Left ventricle myocardium superior (tissue), 1 donor: ENCODE results near the gene KNOP1. TPM values are rescaled to one million over a fixed set of nuclear protein-coding genes. Genes with fewer than 3 reads are reported as not detected.
"Not testable (repeated sequence)": the region's sequence is repeated elsewhere in the genome, so short reads cannot be mapped to it uniquely, and the experiment has no call there.

Experiments used
- ATAC-seq: fragments of 200-7000 bp; cut with Tn5 transposase; one replicate; pipeline ENCODE4 v1.9.1; 2020; ENCODE audit warnings: mild to moderate bottlenecking, moderate library complexity
- DNase-seq: peaks from one replicate; pipeline ENCODE4 v3.0.0-alpha.2; 2020
- intact Hi-C: fragments of 100-400 bp; cut with micrococcal nuclease; formaldehyde crosslinking; loops from one replicate; pipeline ENCODE4 v1.11.0; 2022
- total RNA-seq: library from RNA; stranded (reverse); fragmentation: NEBNext Ultra II Directional; extraction: Animal tissue kit (Norgen Biotek cat#: 25700); gene quantifications from one replicate; pipeline ENCODE4 v1.2.1, GENCODE V29; 2021
- donor health status: DM: no; HTN: yes; CAD: no; lungs with severe emphysema.

The KNOP1 gene
- total RNA-seq, 1 donor from 2014 or later, result 9.0 TPM

DNA sequence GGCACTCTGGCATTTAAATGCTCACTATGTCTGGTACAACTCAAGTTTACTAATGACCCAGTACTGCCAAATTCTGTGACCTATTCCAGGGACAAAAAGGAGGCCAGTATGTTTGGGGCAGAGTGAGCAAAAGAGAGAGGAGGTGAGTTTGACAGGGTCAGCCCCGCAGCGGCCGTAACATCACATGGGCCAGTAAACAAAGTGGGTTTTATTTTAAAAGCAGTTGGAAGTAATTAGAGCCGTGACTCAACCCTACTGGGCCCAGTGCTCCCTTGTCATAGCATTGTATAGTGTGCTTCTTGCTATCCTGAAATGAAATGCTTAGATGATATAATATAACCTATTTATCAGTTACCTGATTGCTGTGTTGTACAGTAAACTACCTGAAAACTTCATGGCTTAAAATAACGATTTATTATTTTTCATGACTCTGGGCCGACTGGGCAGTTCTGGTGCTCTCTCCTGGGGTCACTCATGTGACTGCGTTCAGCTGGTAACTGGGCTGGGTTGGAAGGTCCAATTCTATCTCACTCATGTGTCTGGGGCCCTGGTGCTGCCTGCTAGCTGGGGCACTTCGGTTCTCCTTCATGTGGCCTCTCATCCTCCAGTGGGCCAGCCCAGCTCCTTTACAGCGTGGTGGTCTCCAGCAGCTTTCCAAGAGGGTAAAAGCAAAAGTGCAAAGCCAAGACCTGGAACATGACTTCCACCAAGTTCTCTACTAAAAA lies 27.4 kb upstream of the KNOP1 start:
- no peak for DNase-seq
- ATAC-seq, result no peak

DNA sequence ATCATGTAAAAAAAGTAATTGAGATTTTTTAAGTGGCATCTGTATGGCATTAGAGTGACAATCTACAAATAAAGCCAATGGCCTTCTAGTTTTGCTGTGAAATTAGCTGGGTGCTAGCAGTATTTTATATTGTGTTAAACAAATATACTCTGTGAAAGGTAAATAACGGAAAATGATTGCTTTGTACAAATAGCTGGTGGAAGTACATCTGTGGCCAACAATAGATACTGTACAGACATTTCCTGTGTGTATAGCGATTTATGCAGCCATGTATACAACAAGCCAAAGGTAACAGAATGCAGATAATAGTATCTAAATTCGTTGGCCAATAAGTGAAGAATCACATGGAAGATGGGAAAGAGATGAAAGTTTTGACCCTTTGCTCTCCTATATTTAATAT lies 26.6 kb upstream of the KNOP1 start:
- no peak for DNase-seq
- ATAC-seq, result no peak
- intact Hi-C loops, result no loop called here

More for the DNA sequence above, 27.4 kb upstream of the KNOP1 start:
- intact Hi-C loops, result no loop called here

DNA sequence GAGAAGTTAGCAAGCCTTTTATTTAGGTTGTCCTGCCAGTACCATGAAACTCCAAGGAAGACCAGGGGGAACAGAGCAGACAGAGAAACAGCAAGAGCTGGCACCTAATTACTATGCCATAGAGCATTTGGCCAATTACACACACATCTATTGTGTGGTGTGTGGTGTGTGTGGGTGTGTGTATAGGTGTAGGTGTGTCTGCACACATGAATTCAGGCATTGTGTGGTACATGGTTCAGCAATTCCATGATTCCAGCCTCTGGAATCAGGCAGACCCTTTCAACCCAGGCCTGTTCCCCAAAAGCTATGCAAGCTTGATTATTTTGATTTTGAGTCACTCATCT lies 25.8 kb upstream of the KNOP1 start:
- DNase-seq (no peak), ATAC-seq (no peak)
- intact Hi-C loops, result no loop called here

DNA sequence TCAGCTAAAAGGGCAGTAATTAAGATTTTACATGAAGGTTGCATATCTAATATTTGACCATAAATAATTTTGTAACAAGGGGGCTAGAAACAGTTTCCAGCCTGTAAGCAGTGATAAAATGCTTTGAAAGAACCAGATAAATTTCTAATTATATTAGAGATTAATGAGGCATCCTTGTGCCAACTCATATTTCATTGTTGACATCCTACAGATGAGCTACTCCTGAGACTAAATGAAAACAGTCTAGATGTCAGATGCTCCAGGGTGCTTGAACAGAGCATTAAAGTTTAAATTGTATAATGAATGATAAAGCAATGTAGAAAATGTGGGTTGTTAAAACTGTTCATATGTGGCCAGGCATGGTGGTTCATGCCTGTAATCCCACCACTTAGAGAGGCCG lies 23.3 kb upstream of the KNOP1 start:
- DNase-seq (no peak), ATAC-seq (no peak)
- intact Hi-C loops, result no loop called here

DNA sequence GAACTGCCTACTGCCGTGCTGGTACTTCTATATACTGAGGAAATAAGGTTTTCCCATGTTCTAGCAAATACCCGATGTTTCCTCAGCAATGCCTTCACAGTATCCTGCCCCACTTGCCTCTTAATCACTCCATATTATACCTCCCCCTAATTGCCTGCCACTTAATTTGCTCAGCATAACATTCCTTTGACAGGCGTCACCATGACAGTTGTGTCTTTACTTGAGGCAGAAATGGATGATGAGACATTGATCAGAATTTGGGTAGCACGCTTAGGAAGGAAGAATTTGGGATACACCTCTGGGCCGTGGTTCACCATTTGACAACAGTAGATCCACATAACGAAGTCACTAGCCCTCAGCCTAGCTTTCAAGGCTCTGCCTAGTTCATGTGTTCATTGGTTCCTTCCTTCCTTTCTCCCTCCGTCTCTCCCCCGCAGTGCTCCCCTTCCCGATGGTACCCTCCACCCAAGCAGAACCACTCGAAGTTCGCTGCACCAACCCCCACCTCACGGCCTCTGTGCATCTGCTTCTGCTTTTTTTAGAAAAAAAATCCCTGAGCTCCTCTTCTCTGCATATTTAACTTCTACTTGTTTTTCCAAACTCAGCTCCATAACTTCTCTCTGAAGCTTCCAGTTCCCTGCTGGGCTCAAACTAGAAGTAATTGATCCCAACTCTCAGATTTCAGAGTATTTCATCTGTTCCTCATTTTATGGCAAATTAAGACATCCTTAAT lies 19.4 kb upstream of the KNOP1 start:
- intact Hi-C loops, result no loop called here
- ATAC-seq, result peak; percentile 31
- DNase-seq, result no peak

DNA sequence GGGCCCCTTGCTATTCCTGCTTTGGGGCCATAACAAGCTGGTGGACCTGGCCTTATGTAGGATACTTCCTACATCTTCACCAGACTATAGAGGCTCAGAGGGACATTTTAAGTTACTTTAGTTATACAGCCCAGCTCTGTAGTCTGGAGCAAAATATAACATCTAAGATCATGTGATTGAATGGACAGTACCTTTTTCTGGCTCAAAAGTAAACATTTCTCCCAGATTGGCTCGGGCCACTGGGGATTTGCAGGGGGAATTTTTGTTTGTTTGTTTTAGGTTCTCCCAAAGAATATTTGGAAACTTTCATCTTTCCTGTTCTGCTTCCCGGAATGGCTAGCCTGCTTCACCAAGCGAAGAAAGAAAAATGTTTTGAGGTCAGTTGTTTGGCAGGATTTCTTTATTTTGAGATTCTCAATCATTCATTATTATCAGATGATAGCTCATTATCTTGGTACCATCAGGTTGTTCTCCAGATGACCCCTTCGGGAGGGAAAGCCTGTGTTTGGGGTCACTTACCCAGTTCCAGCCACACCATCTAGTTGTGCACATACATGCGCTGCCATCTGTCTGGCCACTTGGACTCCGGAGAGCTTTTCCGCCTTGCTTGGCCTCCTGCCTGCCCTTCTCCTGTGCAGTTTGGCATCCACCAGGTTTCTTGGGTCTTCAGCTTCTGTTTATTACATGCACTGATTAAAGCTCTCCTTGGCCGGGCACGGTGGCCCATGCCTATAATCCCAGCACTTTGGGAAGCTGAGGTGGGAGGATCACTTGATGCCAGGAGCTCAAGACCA lies 17.2 kb upstream of the KNOP1 start:
- ATAC-seq (peak; percentile 71), DNase-seq (peak; percentile 56)
- intact Hi-C loops, result no loop called here

DNA sequence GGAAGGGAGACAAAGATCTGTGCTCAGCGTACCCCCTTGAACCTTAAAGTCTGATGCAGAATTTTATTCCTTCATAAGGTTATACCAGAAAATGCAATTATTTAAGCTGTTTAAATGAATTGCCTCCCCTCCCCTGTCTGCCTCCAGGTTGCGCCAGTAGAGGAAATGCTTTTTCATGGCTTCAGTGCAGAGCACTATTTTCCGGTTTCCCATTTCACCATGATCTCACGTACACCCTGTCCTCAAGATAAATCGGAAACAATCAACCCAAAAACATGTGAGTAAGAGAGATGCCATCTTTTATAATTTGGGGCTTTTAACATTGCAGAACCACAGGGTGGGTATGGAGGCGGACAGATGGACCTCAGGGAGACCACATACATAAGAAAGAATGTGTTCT lies 15.5 kb upstream of the KNOP1 start:
- no peak for ATAC-seq
- intact Hi-C loops, result no loop called here
- DNase-seq, result no peak

DNA sequence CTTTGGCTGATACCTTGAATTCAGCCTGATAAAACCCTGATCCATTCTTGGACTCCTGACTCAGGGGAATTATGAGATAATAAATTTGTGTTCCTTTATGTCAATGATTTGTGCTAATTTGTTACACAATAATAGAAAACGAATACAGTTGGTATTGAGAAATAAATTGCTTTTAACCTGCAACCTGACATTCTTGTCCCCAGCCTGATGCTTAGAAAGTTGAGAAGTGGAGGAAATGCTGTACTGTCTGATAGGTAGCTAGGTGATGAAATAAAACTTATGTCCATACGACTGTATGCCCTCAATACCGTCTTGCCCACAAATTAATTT lies 10.6 kb upstream of the KNOP1 start:
- intact Hi-C loops, result no loop called here
- ATAC-seq (no peak), DNase-seq (no peak)

DNA sequence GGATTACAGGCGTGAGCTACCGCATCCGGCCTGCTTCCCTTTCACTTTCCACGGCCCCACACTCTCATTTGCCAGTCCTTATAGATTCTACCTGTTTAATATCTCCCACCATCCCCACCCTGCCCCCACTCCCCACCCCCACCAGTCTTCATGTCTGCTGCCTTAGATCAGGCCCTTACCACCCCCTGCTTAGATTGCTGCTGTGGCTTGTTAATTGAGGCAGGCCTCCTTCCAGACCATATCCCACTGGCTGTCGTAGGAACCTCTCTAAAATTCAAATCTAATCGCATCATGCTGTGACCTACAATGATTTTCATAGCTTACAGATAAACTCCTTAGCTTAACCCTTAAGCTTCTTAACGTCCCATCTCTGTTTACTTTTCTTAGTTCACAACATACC lies 5.0 kb upstream of the KNOP1 start:
- ATAC-seq (no peak), DNase-seq (no peak)
- intact Hi-C loops, result no loop called here

DNA sequence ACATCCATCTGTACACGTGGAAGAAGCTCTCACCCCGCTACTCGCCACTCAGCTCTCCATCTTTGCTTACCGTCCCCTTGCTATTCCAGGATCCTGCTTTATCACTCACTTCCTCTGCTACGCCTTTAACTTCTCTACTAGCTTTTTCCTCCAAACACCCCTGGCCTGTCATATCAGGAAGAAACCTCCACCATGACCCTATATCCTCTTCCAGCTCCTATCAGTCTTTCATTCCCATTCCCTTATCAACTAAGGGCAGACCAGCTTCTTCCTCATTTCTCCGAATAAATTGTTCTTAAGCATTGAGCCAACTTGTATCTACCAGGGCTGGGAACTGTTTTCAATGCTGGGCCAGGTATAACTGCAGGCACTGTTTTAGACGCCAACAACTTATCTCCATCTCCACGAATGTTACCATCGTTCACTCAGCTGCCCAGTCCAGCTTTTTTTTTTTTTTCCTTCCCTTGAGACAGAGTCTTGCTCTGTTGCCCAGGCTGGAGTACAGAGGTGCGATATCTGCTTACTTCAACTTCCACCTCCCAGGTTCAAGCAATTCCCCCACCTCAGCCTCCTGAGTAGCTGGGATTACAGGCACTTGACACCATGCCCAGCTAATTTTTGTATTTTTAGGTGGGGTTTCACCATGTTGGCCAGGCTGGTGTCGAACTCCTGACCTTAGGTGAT lies 4.4 kb upstream of the KNOP1 start:
- ATAC-seq, result no peak
- DNase-seq, result no peak
- intact Hi-C loops, result no loop called here

DNA sequence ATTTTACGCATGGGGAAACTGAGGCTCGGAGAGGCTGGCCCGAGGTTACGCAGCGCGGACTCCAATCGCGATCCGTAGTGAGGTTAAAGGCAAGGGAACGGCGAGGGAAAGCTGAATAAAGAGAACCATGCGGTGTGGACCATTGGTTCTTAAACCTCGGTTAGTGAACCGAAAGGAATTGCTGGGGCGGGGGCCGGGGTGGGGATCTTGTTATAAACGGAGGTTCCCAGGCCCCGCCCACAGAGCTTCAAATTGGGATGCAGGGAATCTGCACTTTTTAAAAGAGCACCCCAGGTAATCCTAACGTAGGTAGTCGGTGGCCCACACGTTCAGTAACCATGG lies 568 bp upstream of the KNOP1 start:
- no peak for DNase-seq
- intact Hi-C loops, result no loop called here
- no peak for ATAC-seq

DNA sequence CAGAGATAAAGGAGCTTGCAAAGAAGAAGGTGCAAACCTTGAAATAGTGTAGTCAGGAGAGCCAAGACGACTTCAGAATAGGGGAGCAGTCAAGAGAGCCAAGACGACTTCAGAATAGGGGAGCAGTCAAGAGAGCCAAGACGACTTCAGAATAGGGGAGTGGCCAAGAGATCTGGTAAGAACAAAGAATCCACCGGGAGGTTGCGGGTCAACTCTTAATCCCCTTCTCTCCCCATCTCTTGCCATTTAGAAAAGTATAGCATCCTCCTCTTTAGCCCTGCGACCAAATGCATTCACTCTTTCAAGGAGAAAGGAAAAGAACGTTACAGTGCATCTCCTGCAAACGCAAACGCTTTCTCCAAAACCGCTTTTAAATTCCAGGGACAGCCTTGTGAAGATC lies 713 bp downstream of the KNOP1 start:
- DNase-seq, result no peak
- intact Hi-C loops, result no loop called here
- no peak for ATAC-seq

DNA sequence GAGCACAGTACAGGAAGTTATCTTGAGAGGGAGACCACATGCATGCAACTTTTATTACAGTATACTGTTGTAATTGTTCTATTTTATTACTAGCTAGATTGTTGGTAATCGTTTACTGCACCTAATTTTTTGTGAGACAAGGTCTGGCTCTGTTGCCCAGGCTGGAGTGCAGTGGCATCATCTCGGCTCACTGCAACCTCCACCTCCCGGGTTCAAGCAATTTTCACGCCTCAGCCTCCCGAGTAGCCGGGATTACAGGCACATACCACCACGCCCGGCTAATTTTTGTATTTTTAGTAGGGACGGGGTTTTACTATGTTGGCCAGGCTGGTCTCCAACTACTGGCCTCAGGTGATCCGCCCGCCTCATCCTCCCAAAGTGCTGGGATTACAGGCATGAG lies 1.3 kb downstream of the KNOP1 start:
- ATAC-seq, DNase-seq, intact Hi-C loops: not testable (repeated sequence)

DNA sequence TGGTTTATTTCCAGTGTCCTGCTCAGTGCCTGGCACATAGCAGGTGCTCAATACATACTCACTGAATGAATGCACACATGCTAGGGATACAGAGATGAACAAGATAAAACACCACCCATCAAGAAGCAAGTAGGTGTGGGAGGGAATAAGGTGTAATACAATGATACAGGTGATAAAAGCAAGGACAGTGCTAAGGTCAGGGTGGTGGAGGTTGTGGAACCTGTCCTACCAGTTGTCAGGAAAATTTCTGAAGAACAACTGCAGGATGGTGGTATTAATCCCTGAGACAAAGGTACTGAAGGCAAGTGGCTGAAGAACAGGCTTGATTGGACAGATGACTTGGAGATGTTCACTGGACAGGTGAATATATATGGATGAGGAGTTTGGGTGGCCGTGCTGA lies 1.8 kb downstream of the KNOP1 start:
- ATAC-seq, result no peak
- intact Hi-C loops, result no loop called here

DNA sequence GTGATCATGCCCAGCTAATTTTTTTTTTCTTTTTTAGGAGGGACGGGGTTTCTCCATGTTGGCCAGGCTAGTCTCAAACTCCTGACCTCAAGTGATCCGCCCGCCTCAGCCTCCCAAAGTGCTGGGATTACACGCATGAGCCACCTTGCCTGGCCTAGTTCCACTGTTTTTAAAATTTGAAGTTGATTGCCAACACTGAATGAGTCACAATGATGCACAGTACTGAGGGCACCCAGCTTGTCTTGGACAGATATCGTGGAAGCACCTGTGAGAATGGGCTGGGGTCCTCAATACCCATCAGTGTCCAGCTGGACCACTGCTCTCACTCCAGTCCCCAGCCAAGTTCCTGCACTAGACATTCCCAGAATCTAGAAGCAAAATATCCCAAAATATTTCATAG lies 2.5 kb downstream of the KNOP1 start:
- DNase-seq (no peak), ATAC-seq (no peak)
- intact Hi-C loops, result no loop called here

More for the DNA sequence above, 1.8 kb downstream of the KNOP1 start:
- no peak for DNase-seq

DNA sequence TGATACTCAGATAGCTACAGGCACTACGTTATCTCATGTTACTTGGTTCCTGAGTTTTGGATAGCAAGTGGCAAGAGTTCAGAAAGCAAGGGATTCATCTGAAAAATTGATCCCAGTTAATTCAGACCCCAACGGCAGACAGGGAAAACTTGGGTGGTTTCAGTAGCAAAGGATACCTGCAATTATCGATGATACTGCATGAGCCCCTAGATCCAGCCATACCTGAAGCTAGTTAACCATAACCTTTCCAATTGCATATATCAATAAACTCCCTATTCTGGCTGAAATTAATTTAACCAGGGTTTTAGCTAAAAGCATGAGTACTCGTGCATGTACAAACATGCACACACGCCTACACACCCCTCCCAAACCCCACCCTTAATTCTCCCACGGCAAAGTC lies 4.3 kb downstream of the KNOP1 start:
- no peak for ATAC-seq
- intact Hi-C loops, result no loop called here
- no peak for DNase-seq

DNA sequence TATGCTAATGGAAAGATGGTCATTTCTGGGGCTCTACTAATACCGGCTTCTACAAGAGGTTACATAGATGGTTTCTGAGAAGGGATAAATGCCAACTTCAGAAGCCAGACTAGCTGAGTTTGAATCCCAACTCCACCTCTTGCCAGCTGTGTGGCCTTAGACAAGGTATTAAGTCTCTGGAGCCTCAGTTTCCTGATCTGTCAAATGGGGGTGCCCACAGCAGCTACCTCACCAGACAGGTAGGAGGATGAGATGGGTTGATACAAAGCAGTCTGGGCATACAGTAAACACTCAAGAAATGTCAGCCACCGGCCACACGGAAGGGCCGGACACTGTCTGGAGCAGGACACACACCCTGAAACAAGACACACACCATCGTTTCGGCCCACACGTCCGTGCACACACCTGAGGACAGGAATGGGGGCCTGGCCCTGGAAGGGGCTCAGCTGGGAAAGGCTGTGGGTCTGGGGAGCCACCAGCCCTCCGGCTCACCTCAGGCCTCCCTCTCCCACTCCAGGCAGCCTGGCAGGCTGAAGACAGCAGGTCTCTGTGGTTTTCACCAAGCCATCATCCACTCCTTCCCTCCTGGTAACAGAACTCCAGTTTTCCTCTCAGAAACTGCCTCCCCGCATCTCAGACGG lies 5.5 kb downstream of the KNOP1 start:
- no peak for DNase-seq
- intact Hi-C loops, result no loop called here

DNA sequence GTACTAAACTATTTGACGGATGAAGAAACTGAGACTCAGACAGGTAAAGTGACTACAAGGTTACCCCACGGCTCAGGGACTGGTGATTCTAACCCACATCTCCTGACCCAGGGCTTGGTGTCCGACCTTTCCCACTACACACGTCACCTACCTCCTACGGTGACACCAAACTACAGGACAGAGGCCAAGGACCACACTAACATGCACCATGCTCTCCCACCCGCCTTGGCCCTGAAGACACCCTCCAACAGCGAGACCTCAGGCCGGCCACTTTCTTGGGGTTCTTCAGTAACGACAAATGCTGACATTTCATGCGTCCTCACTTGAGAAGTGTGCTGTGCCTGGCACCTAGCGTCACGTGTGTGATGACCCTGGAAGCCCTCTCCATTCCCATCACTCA lies 6.4 kb downstream of the KNOP1 start:
- intact Hi-C loops, result no loop called here

More for the DNA sequence above, 5.5 kb downstream of the KNOP1 start:
- ATAC-seq, result no peak

DNA sequence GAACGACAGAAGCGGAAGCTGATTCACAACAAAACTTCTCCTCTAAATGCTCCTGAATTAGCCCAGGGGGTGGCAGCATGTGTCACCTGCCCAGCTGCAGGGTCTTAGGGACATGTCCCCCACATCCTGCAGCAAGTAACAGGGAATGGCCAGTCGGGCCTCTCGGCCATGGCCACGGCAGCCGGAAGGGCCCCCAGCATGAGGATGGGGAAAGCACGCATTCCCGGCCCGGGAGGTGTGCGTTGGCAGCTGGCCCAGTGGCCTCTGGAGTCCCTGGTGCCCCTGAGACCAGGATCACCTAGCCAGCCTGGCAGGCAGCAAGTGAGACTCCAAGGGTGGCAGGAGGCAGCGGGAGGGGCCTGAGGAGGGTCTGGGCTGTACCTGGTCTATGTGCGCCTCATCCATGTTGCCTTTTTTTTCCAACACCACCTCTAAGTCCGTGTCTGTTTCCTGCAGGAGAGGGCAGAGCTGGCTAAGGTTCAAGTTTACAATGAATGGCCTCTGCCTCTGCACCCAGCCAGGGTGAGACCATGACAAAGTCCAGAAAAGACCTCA lies 7.0 kb downstream of the KNOP1 start:
- ATAC-seq, result no peak
- peak; percentile 43 for DNase-seq
- intact Hi-C loops, result no loop called here

More for the DNA sequence above, 6.4 kb downstream of the KNOP1 start:
- ATAC-seq (no peak), DNase-seq (no peak)
